GM12878 (cell line): ENCODE measurements around the gene GRIK1. TPM values are rescaled to one million over a fixed set of nuclear protein-coding genes. Genes with fewer than 3 reads are reported as not detected.

Experiments used
- ATAC-seq: fragments of 200-7000 bp; cut with Tn5 transposase; 3 replicates; pipeline ENCODE4 v1.9.1; 2020; ENCODE audit warnings: mild to moderate bottlenecking, moderate library complexity
- BruUV-seq: library from RNA; stranded (reverse); fragments of 400-500 nt; replicated peaks from 2 replicates; lab custom pipeline; 2021; lab: Mats Ljungman, UMichigan
- CTCF ChIA-PET: fragments of 300-600 bp; sonication (Branson Sonifier 250); formaldehyde crosslinking; extraction: SDS; loops from one replicate; lab custom pipeline; 2021; ENCODE audit warnings: inconsistent platforms; lab: Yijun Ruan, JAX
- POLR2A ChIA-PET: fragments of 350-600 bp; formaldehyde crosslinking; extraction: SDS; loops from one replicate; lab custom pipeline; 2021; ENCODE audit warnings: inconsistent platforms; lab: Charles Lee
- RAD21 ChIA-PET: fragments of 300-600 bp; sonication (Branson Sonifier 250); formaldehyde crosslinking; loops from one replicate; lab custom pipeline; 2023; ENCODE audit warnings: antibody characterized with exemption; ENCODE audit not compliant: unreplicated experiment; lab: Charles Lee
- SMC1A ChIA-PET: fragments of 300-600 bp; sonication (Branson Sonifier 250); formaldehyde crosslinking; loops from one replicate; lab custom pipeline; 2023; ENCODE audit not compliant: unreplicated experiment, uncharacterized antibody; lab: Charles Lee
- DNase-seq: peaks from one replicate; pipeline ENCODE4 v3.0.0-alpha.2; 2011; ENCODE audit warnings: low read depth, low spot score
- FAIRE-seq: peaks from 3 replicates; lab custom pipeline; 2011; peaks lifted over from hg19 to GRCh38; lab: Jason Lieb, UNC
- H2AFZ ChIP-seq: 2 replicates; pipeline ENCODE4 v1.6.0; 2011; ENCODE audit warnings: low read depth, low read length, control low read depth; ENCODE audit not compliant: control insufficient read depth
- H3K27ac ChIP-seq: 2 replicates; pipeline ENCODE4 v1.5.1; 2011; ENCODE audit warnings: control low read depth; ENCODE audit not compliant: control insufficient read depth, insufficient read depth
- H3K27me3 ChIP-seq, 2 experiments: replicated peaks in 1 of 2; 2 replicates each; pipeline versions ENCODE4 v1.6.0 to v1.6.1; 2011; ENCODE audit warnings: low read length in 1 of 2; ENCODE audit not compliant: control insufficient read depth in 2 of 2, insufficient read depth in 2 of 2
- H3K36me3 ChIP-seq, 2 experiments: 2 replicates each; pipeline ENCODE4 v1.5.1; 2011; ENCODE audit warnings: low read length in 1 of 2; ENCODE audit not compliant: control insufficient read depth in 2 of 2, insufficient read depth in 2 of 2
- H3K4me1 ChIP-seq: 2 replicates; pipeline ENCODE4 v1.6.1; 2011; ENCODE audit warnings: mild to moderate bottlenecking, low read length, moderate library complexity, mixed read lengths; ENCODE audit not compliant: control insufficient read depth, insufficient read depth
- H3K4me2 ChIP-seq: 2 replicates; pipeline ENCODE4 v1.6.0; 2011; ENCODE audit warnings: control low read depth; ENCODE audit not compliant: control insufficient read depth, insufficient read depth
- H3K4me3 ChIP-seq: fragments of 200-600 bp; sonication (generic); 2 replicates; pipeline ENCODE4 v1.5.1; 2016
- H3K79me2 ChIP-seq: 2 replicates; pipeline ENCODE4 v1.6.0; 2011; ENCODE audit warnings: low read length; ENCODE audit not compliant: control insufficient read depth, insufficient read depth
- H3K9ac ChIP-seq: 2 replicates; pipeline ENCODE4 v1.8.0; 2011; ENCODE audit warnings: low read length, control low read depth, mixed read lengths; ENCODE audit not compliant: control insufficient read depth, insufficient read depth
- H3K9me3 ChIP-seq: replicated peaks from 3 replicates; pipeline ENCODE4 v1.5.1; 2011; ENCODE audit warnings: mild to moderate bottlenecking, low read length; ENCODE audit not compliant: control insufficient read depth, insufficient read depth
- H4K20me1 ChIP-seq: 2 replicates; pipeline ENCODE4 v1.6.0; 2011; ENCODE audit not compliant: control insufficient read depth, insufficient read depth
- BMI1 ChIP-seq: fragments of 450-650 bp; IDR thresholded peaks from 2 replicates; pipeline ENCODE4 v1.6.1; 2016; ENCODE audit warnings: mild to moderate bottlenecking, moderate library complexity, borderline replicate concordance
- CBX3 ChIP-seq: fragments of 200-600 bp; sonication (generic); IDR thresholded peaks from 2 replicates; pipeline ENCODE4 v1.6.1; 2016; ENCODE audit warnings: low read depth, borderline replicate concordance
- KLF5 ChIP-seq: fragments of 450-650 bp; IDR thresholded peaks from 2 replicates; pipeline ENCODE4 v1.6.1; 2014; ENCODE audit warnings: mild to moderate bottlenecking; ENCODE audit not compliant: partially characterized antibody
- NFYB ChIP-seq: IDR thresholded peaks from 2 replicates; pipeline ENCODE4 v1.6.1; 2011; ENCODE audit warnings: low read depth, mild to moderate bottlenecking, low read length, improper control_type of control experiment, moderate library complexity; ENCODE audit not compliant: insufficient read depth
- SMARCA5 ChIP-seq: fragments of 450-650 bp; IDR thresholded peaks from 2 replicates; pipeline ENCODE4 v1.6.1; 2017; ENCODE audit warnings: mild to moderate bottlenecking
- WGBS: methylation state at CpG from one replicate; pipeline ENCODE4 v1.1.6; 2016; ENCODE audit warnings: low lambda C conversion rate; ENCODE audit not compliant: insufficient replicate concordance, insufficient coverage; ENCODE audit errors: missing lambda C conversion rate; 5-methylcytosine and 5-hydroxymethylcytosine counted together
- in situ Hi-C: fragments of 300-500 bp; cut with MboI; formaldehyde crosslinking; loops from 9 replicates; pipeline ENCODE4 v1.14.3; 2018; ENCODE audit warnings: mixed read lengths
- intact Hi-C: fragments of 100-400 bp; cut with micrococcal nuclease; formaldehyde crosslinking; loops from one replicate; pipeline ENCODE4 v1.14.2; 2022; ENCODE audit not compliant: unreplicated experiment
- polyA plus RNA-seq, 11 experiments: library from polyadenylated mRNA; depleted of rRNA in 4 of 11; unstranded in 6 of 11; stranded (reverse) in 5 of 11; fragments of >200 nt; fragmentation: Nextera tagmentation in 4 of 11; fragmentation: Illumina TruSeq in 1 of 11; extraction: Ambion mirVana in 4 of 11; extraction: Trizol in 1 of 11; gene quantifications; 1 replicate in 1 of 11; 2 replicates in 10 of 11; pipeline versions ENCODE4 v1.2.1 to v1.2.3, GENCODE V29; 2011 to 2016; ENCODE audit warnings: inconsistent platforms in 2 of 11, missing spikeins in 2 of 11, low read depth in 1 of 11
- total RNA-seq, 4 experiments: library from RNA; depleted of rRNA in 3 of 4; stranded (reverse); fragments of >200 nt in 3 of 4; fragmentation: Illumina TruSeq in 1 of 4; extraction: Trizol in 1 of 4; gene quantifications; 2 replicates each; pipeline versions ENCODE4 v1.2.1 to v1.2.3, GENCODE V29; 2013 to 2021
- TF ChIP-seq, protein P1 (sequence below): fragments of 450-650 bp; IDR thresholded peaks from 2 replicates; pipeline ENCODE4 v1.6.1; 2017; ENCODE audit warnings: antibody characterized with exemption, mild to moderate bottlenecking, moderate library complexity

Gene GRIK1
- total and polyA plus RNA-seq, 10 of the 15 experiments (the other 5 are each of a cell fraction or from before 2014, with no cell fraction given), result 0.05 to 0.13 (median 0.09) TPM; not detected in 7

- H3K4me2 ChIP-seq, result no peak overlapping the region
- H3K9ac ChIP-seq, result no peak overlapping the region
- ChIA-PET CTCF (interaction anchor here (0.7 kb wide), 1 partner anchor 43 kb away, joined by 3 read pairs; no protein-coding TSS in a partner anchor), SMC1A (no interaction called here), POLR2A (no interaction called here), RAD21 (no interaction called here)
- in situ Hi-C loops (no loop called here), intact Hi-C loops (no loop called here)
- WGBS, result 14% methylated on average over 3 of the region's 3 CpGs
- TF ChIP-seq BMI1 (no peak), NFYB (no peak), KLF5 (no peak), CBX3 (no peak), SMARCA5 (no peak)
- TF ChIP-seq, protein P1, sequence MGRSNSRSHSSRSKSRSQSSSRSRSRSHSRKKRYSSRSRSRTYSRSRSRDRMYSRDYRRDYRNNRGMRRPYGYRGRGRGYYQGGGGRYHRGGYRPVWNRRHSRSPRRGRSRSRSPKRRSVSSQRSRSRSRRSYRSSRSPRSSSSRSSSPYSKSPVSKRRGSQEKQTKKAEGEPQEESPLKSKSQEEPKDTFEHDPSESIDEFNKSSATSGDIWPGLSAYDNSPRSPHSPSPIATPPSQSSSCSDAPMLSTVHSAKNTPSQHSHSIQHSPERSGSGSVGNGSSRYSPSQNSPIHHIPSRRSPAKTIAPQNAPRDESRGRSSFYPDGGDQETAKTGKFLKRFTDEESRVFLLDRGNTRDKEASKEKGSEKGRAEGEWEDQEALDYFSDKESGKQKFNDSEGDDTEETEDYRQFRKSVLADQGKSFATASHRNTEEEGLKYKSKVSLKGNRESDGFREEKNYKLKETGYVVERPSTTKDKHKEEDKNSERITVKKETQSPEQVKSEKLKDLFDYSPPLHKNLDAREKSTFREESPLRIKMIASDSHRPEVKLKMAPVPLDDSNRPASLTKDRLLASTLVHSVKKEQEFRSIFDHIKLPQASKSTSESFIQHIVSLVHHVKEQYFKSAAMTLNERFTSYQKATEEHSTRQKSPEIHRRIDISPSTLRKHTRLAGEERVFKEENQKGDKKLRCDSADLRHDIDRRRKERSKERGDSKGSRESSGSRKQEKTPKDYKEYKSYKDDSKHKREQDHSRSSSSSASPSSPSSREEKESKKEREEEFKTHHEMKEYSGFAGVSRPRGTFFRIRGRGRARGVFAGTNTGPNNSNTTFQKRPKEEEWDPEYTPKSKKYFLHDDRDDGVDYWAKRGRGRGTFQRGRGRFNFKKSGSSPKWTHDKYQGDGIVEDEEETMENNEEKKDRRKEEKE, result no peak
- no peak for ATAC-seq
- no peaks in the 10 kb centered on the region for H4K20me1 ChIP-seq
- no peak for FAIRE-seq
- H2AFZ ChIP-seq, result no peak overlapping the region
- no peak for DNase-seq
- H3K79me2 ChIP-seq, result no peaks in the 10 kb centered on the region
- no peak overlapping the region for H3K4me3 ChIP-seq
- no peaks in the 10 kb centered on the region for H3K36me3 ChIP-seq
- H3K27me3 ChIP-seq, result no peaks in the 10 kb centered on the region
- H3K4me1 ChIP-seq, result no peaks in the 10 kb centered on the region
- no TSS peak for BruUV-seq
- no peak overlapping the region for H3K27ac ChIP-seq
- no peaks in the 10 kb centered on the region for H3K9me3 ChIP-seq
Measured at GRCh38 chr21:29682800-29683199, 257.0 kb downstream of the GRIK1 start.
